NCI-H1048 (cell line): Measurements from ENCODE around the gene TOMM22.

Experiments
- DNase-seq: peaks from one replicate; lab custom pipeline; 2025; lab: John Stamatoyannopoulos, UW

Gene TOMM22

GRCh38 chr22:38715176-38715764 is 33.5 kb downstream of the TOMM22 start:
- no peak for DNase-seq

- no peak for DNase-seq
Observed at GRCh38 chr22:38715852-38716251, 34.1 kb downstream of the TOMM22 start.

- no peak for DNase-seq
Observed at GRCh38 chr22:38716271-38716670, 34.5 kb downstream of the TOMM22 start.

- no peak for DNase-seq
Observed at GRCh38 chr22:38716826-38717225, 35.1 kb downstream of the TOMM22 start.

GRCh38 chr22:38717244-38717643 is 35.5 kb downstream of the TOMM22 start:
- DNase-seq, result no peak

GRCh38 chr22:38718414-38718813 is 36.7 kb downstream of the TOMM22 start:
- DNase-seq, result no peak

GRCh38 chr22:38719196-38719595 is 37.4 kb downstream of the TOMM22 start:
- no peak for DNase-seq

- no peak for DNase-seq
Observed at GRCh38 chr22:38720350-38720749, 38.6 kb downstream of the TOMM22 start.

- no peak for DNase-seq
Observed at GRCh38 chr22:38721551-38721950, 39.8 kb downstream of the TOMM22 start.

- DNase-seq, result no peak
Observed at GRCh38 chr22:38724176-38724575, 42.4 kb downstream of the TOMM22 start.

GRCh38 chr22:38724926-38725571 is 43.3 kb downstream of the TOMM22 start:
- DNase-seq, result no peak

- no peak for DNase-seq
Observed at GRCh38 chr22:38725900-38726655, 44.3 kb downstream of the TOMM22 start.

- DNase-seq, result no peak
Observed at GRCh38 chr22:38727123-38727522, 45.4 kb downstream of the TOMM22 start.

GRCh38 chr22:38727530-38728451 is 46.0 kb downstream of the TOMM22 start:
- DNase-seq, result no peak

- no peak for DNase-seq
Observed at GRCh38 chr22:38728871-38729796, 47.4 kb downstream of the TOMM22 start.

GRCh38 chr22:38729946-38730345 is 48.2 kb downstream of the TOMM22 start:
- DNase-seq, result no peak

GRCh38 chr22:38730411-38730871 is 48.7 kb downstream of the TOMM22 start:
- no peak for DNase-seq

- DNase-seq, result no peak
Observed at GRCh38 chr22:38731703-38732161, 50.0 kb downstream of the TOMM22 start.

GRCh38 chr22:38732251-38732815 is 50.6 kb downstream of the TOMM22 start:
- no peak for DNase-seq

- DNase-seq, result no peak
Observed at GRCh38 chr22:38733329-38733723, 51.6 kb downstream of the TOMM22 start.
